Activated CD8-positive, alpha-beta memory T cell treated with anti-CD3 and anti-CD28 coated beads, Interleukin-2, amount 50 U/mL, for 4 hours (primary cell): Measurements from ENCODE around the gene NCS1.
"Not testable (repeated sequence)": the region's sequence is repeated elsewhere in the genome, so short reads cannot be mapped to it uniquely, and the experiment has no call there.

Experiments
- DNase-seq: peaks from one replicate; pipeline ENCODE4 v3.0.0-alpha.2; 2020

NCS1 gene

DNA sequence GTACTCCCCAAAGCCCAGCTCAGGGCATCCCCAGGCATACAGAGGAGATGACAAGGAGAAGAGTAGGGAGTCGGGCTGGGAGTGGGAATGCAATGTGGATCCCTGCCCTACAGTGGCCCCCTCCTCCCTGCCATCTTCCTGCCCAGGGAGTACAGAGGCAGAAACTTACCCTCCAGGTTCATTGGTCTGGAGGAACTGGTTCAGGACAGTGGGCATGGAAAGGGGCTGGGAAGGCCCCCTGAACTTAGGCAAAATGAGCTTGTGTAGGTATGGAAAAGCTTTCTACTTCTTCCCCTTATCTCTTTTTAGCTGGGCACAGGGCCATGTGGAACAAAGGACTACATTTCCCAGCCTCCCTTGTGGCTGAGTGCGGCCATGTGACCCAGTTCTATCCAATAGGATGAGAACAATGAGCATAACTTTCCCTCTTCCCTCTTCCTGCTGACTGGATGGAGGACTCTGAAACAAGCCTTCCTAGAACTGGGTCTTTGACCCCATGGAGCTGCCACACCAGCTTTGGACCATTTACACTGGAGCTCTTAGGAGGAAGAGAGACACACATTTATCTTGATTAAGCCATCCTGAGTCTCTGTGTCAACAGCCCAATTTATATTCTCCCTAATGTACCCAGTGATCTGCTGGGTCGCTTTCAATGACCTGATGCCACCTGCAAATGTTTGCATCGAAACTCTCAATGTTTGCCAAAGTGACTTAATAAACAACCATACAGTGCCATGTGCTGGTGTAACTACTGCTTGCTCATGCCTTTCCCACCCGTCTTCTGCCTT, 68.4 kb downstream of the NCS1 start:
- DNase-seq: no peak

DNA sequence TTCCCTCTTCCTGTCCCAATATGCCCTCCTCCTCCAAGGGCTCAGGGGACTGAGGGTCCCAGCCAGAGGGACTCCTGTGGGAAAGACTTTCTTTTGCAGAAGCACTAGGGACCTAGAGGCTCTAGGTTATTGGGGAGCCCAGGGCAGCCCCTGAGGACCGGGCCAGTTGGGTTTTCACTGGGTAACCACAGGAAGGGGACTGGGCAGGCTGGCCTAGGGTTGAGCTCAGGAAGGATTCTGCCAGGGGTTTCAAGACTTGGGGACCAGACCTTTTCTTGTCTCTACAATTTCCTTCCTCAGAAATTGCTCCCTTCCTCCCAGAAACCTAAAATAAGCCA, 69.0 kb downstream of the NCS1 start:
- no peak for DNase-seq

DNA sequence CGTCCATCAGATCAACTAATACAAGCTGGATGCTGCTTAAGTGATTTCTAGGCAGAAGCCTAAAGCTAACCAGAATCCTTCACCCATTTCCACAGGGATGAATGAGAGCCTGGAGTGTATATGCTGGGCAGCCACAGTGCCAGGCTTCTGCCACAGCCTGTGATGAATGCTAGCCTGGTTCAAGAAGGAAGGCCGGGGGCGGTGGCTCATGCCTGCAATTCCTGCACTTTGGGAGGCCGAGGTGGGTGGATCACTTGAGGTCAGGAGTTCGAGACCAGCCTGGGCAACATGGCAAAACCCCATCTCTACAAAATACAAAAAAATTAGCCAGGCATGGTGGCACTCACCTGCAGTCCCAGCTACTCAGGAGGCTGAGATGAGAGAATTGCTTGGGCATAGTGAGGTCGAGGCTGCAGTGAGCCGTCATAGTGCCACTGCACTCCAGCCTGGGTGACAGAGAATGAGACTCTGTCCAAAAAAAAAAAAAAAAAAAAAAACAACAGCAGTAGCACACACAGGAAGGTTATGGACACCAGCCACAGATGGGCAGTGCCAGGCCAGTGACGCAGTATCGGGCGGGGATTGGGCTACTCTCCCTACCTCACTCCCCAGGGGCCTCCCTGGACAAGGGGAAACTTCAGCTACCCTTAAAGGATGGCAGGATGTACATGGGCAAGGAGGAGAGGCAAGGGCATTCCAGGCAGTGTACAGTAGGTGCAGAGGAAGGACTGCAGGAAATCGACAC, 70.2 kb downstream of the NCS1 start:
- DNase-seq: no peak

DNA sequence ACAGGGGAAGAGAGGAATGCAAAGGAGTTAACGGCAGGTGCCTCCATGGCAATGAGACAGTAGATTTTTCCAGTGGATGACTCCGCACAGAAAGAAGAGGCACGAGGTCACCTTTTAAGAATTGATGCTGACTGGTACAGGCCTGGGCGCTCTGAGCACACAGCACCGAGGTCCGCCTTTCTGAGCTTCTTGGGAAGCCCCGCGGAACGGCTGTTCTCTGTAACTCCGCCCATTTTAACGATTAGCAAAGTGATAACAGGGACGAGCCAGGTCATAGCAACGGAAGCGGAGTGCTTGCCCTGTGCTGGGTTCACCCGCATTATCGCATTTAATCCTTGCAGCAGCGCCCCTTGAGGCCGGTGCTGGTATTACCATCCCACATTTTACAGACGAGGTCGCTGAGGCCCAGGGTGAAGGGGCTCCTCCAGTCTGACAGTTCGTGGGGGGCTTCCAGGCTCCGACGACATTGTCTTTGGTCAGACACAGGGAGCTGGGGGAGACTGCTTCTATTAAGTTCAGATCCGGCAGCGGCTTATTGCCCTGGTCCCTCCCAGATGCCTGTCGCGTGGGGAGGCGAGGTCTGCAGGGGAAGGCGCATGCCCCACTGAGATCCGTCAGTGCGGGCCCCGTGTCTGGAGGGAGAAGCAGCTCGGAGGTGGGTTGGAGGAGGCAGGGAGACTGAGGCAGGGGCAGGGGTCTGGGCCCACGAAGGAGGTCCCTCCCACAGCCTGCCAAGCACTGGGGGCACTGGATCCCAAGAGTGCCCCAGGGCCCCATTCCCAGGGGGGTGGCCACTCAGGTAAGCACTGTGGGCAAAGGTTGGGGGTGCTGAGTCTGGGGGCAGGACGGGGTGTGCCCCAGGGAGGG, 71.0 kb downstream of the NCS1 start:
- peak; percentile 84 for DNase-seq

DNA sequence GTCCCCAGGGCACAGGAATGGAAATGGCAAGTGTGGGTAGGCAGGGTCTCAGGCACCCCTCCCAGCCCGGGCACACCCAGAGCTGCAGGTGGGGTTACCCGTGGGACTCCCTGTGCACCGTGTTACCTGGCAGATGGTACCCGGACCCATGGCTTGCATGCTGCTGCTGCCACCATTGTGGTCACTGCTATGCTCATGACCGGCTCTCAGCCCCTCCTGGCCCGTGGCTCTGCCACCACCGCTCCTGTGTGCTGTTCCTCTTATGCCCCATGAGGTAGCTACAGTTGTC, 71.6 kb downstream of the NCS1 start:
- no peak for DNase-seq

DNA sequence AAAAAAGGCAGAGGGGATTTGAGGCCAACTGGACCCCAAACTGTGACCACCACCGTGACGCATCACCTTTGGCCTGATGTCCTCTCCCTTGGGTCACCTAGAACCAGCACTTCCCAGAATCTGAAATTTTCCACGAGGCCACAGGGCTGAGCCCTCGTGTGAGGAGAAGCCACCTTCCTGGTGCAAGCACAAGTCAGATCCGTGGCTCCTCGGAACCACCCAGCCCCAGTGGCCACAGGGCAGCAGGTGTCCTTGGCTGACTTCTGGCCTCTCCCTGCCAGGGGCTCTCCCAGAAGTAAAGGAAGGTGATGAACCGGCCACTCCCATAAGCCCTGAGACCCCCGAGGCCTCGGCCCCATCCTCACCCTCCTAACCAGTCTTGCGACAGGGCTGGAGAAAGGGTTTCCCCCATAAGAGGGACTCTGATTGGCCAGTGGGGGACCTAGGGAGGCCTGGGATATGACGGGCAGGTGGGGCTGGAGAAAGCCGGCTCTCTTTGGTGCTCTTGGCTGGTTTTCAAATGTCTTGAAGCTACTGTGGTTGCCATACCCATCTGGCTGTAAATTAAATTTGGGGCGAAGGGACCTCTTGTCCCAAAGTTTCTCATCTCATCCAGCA, 72.5 kb downstream of the NCS1 start:
- DNase-seq: no peak

DNA sequence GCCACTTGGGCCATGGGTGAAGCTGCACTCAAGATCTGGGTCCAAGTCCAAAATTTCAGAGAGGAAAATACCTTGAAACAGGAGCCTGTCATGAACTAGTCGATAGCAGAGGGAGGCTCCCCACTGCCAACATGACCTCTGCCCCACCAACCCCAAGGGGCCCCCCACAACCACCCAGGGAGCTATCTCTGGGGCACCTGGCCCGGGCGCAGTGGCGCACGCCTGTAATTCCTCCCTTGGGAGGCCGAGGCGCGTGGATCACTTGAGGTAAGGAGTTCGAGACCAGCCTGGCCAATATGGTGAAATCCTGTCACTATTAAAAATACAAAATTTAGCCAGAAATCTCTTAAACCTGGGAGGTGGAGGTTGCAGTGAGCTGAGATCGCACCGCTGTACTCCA, 73.3 kb downstream of the NCS1 start:
- DNase-seq: no peak

DNA sequence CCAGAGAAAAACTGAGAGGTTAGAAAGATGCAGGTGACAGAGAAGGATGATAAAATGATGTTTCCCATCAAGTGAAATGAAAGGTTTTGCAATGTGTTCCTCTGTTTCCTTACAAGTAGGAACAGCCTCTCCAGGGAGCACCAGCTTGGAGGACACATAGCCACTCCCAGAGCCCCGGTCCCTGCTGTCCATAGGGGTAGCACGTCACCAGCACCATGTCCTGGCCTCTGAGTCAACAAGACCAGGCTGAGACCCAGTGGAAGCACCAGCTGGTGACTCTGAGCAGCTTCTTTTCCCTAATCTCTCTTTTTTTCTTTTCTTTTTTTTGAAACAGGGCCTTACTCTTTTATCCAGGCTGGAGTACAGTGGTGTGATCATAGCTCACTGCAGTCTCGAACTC, 73.9 kb downstream of the NCS1 start:
- DNase-seq: no peak

DNA sequence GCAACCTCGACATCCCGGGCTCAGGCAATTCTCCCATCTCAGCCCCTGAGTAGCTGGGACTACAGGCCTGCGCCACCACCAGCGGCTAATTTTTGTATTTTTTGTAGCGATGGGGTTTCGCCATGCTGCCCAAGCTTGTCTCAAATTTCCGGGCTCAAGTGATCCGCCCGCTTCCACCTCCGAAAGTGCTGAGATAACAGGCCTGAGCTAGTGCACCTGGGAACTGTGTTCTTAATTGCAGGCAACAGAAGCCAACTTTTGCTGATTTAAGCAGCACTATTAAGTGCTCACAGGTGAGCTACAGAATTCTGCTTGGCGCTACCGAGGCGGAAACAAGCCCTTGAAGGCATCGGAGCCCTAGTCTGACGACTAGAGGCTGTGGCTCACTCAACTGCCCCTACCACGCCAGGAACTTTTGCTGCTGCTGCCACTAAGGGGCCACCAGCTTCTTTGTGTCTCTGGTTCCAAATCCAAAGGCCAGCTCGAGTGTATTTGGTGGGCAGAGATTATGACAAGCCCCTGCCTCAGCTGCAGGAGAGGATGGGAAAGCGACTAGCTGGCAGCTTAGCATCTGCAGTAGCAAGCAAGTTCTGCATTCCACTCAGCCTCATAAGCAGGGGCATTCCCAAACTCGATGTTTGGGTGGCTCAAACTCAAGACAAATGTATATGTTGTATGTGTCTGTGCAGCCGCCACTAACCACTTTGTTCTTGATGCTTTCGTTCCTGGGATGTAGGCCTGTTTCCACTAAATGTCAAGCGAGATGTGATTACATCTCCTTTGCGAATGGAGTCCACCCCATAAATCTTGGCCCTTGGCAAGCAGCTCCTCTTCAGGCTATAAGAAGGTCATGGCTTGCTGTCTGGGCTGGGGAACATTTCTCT, 82.8 kb downstream of the NCS1 start:
- DNase-seq: no peak

DNA sequence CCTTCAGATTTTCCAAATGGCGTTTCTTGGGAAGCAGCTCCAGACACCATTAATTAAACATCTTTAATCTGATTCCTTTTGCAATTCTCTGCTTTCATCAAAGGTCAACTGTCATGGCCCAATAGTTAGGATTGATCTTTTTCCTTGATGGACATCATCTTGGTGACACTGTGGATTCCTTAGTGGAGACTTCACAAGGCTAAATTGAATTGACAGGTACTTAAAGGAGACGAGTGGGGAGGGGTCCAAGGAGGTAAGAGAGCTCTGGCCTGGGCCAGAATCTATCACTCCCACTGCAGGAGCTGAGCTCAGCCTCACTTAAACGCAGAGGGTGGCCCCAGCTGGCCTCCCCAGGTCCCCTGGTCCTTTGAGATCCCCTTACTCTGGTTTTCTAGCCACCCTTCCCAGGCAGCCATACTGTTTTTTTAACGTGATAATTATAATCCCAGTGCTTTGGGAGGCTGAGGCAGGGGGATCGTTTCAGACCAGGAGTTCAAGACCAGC, 83.5 kb downstream of the NCS1 start:
- no peak for DNase-seq

DNA sequence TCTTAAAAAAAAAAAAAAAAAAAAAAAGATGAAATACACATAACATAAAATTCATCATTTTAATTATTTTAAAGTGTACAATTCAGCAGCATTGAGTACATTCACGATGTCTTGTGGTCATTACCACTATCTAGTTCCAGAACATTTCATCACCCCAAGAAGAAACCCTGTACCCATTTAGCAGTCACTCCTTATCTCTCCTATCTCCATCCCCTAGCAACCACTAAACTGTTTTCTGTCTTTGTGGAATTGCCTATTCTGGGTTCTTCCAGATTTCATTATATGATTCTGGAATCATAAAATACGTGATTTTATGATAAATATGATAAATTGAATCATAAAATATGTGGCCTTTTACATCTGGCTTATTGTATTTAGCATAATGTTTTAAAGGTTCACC, 84.4 kb downstream of the NCS1 start:
- DNase-seq: no peak

DNA sequence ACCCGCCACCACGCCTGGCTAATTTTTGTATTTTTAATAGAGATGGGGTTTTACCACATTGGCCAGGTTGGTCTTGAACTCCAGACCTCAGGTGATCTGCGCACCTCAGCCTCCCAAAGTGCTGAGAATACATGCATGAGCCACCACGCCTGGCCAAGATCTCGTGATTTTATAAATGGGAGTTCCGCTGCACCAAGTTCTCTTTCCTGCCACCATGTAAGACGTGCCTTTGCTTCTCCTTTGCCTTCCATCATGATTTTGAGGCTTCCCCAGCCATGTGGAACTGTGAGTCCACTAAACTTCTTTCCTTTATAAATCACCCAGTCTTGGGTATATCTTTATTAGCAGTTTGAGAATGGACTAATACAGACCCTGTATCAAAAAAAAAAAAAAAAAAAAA, 85.9 kb downstream of the NCS1 start:
- DNase-seq: not testable (repeated sequence)

DNA sequence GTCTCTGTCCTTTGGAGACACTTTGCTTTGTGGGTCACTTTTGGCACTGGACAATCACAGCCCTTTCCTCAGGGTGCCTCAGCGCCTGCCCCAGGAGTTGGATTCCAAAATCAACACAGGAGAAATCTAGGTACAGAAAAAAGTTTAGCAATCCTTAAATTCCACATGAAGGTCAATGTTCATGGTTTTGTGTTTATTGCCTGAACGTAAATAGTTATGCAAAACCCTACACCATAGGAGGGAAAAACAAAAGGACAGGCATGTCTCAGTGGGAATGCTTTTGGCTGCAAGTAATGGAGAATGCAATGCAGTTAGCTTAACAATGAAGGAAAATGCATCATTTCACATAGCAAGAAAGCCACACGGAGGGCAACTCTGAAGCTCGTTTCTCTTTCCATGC, 86.8 kb downstream of the NCS1 start:
- DNase-seq: no peak

DNA sequence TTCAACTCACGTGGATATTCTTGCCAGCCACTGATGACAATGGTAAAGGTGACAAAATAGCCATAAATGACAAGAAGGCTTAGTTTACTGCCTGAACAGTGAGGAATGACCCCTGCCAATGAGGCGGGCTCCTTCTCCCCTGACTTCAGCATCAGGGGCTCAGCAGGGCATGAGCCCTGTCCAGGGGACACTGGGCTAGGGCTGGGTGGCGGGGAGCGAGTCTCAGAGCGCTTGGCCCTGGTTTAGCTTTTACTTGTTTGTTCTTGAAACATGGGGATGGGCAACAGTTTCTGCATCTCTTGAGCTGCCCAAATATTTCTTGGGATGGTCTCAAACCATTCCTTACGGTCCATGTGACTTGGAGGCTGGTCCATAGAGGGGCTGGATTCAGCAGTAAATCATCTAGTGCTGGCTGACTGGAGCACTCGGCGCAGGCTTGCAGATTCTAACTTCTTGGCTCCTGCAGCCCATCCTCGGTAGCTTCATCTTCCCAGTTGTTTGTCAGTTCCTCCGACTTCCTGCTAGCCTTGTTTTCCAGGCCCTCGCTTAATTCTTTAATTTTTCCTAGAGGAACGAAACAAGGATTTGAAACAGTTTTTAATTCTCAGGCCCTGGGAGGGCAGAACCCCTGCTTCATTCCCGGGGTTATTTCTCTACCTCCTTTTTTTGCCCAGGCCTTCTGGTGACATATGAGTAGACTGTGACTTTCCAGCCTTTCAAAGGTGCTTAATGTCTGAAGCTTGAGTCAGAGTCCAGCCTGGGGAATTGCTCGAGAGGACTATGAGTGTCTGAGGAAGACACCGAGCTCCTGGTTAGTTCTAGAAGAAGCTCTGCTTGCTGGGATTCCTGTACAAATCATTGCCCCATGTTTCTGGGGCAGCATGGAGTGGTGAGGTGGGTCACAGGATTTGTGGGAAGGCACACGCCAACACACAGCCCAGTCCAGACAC, 88.9 kb downstream of the NCS1 start:
- DNase-seq: no peak

DNA sequence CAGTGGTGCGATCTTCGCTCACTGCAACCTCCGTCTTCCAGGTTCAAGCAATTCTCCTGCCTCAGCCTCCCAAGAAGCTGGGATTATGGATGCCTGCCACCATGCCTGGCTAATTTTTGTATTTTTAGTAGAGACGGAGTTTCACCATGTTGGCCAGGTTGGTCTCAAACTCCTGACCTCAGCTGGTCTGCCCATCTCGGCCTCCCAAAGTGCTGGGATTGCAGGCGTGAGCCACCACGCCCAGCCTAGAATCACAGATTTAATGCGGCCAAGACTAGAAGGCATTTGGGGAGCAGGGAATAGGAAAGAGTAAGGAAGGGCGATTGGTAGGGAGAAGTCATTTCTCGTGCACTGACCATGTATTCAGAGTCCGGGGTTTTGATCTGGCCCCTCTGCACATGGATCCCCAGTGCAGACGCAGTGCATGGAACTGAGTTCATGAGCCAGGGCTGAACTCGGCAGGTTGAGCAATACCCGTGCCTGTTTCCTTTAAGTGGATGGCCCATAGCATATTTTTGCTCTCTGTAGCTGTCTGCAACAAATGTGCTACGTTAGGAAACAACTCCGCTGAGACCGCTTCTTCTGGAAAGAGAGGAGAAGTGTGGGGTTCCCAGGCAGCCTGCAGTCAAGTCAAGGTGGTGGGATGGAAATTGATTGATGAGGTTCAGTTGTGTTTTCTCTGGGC, 90.0 kb downstream of the NCS1 start:
- no peak for DNase-seq

DNA sequence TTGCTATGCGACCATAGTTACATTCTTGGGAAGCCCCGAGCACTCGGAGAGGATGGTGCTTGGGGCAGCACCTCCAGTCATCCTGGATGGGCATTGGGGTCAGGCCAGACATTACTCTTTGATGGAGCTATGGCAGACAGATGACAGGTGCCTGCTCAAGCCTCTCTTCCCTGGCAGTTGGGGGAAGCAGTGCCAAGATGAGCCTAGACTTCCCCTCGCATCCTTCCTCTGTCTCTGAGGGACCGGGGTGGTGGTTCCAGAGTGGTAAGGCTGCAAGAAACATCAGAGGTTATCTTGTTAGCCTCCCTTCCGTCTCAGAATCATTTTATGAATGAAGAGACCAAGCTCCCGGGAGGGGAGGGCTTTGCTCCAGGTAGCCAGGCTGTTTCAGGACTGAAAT, 90.6 kb downstream of the NCS1 start:
- DNase-seq: no peak

DNA sequence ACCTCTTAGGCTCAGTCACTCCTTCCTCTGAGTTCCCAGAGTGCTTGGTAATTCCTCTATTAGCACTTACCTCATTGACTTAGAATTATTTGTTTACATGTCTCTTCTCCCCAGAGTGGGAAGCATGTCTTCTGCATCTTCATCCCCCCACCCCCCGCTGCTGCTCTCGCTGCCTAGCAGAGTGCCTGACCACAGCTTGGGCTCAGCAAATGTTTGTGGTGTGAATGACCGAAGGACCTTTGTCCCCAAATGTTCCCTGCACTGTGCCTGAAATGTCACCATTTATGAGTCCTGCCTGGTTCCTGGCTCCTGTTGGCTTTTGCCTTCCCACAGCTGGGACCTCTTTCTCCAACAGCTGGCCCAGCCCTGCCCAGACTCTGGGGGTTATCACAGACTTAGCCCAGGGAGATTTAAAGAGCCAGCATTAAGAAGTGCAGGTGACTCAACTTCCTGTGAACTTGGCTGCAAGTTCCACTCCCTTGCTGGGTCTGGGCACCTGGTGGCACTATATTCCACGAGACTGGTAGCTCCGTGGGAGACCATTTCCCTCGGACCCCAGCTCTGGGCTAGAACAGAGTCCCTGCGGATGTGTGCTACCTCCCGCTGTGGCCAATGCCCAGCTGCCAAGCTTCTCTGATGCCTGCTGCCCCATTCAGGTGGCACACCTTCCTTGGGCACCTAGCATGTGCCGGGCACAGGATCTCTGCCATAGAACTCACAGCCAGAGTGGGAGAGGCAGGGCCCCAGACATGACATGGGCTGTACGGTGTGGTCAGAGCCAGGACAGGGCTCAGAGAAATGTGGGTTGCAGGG, 91.6 kb downstream of the NCS1 start:
- DNase-seq: no peak

DNA sequence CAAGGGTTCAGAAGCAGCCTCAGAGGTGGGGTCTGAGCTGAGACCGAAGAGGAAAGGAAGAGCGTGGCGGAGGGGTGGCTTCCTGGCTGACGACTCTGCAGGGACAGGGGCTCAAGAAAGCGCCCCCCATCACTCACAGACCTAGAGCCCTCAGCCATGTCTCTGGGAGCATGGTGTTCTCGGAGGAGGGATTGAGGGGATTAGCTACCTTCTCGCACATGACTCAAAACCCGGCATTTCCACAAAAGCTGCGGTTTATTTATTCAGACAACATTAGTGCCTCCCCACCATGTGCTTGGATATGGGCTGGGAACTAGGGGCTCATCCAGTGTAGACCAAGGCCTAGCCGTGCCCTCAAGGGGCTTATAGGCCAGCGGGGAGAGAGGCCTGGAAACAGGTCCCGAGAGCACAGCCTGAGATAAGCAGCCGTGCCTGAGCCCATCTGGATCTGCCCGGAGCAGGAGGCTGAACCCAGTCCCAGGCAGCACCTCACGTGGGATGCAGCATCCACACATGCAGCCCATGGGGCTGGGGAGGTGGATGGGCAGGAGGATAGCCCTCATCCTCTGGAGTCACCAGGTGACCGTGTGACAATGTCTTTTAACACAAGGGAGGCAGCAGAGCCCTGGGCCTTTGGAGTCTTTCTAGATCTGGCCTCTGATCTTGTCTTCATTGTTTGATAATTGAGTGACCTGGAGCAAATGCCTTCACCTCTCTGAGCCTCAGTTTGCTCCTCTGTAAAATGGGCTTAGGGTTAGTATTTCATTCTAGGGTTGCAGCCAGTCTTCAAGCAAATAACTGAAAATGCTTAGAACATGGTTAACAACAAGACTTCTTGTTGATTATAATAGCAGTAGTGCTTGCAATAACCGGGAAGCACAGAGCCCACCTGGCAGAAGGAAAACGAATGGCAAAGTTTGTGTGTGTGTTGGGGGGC, 92.5 kb downstream of the NCS1 start:
- no peak for DNase-seq
